ENCODE measurements around the gene CLIP1.

DNA sequence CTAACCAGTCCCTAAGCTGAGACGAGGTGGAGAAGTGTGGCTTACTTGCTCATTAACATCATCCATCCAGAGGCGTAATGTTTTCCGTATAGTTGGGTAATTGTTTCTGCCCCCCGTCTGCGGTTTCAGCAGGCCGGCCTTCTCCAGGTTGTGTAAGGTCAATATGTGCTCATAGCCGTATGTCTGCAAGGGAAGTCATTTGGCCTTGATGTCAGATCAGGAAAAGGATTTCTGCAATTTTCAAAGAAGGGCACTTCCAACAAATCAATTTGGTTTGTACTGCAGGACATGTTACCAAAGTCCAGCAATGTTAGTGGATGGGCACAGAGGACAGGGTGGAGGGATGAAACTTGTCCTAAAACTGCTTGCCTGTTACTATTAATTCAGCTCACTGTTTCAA lies 186.7 kb downstream of the CLIP1 start:
- TF ChIP-seq CTCF (IDR thresholded peaks at IDR 0.05): no peak
- TF ChIP-seq SIN3A (IDR thresholded peaks at IDR 0.05; ENCODE audit: borderline replicate concordance, low read depth, low read length): no peak
- no peak for TF ChIP-seq SMC3 (IDR thresholded peaks at IDR 0.05; ENCODE audit: low read depth, low read length)
- no peak for TF ChIP-seq RAD21 (IDR thresholded peaks at IDR 0.05; ENCODE audit: low read length)
- no peak for TF ChIP-seq FOXM1 (IDR thresholded peaks at IDR 0.05; ENCODE audit: low read depth)
- TF ChIP-seq RFX5 (IDR thresholded peaks at IDR 0.05; ENCODE audit: low read length): no peak
- TF ChIP-seq ELF1 (IDR thresholded peaks at IDR 0.05): no peak
- no peak for TF ChIP-seq YY1 (IDR thresholded peaks at IDR 0.05; ENCODE audit: low read depth)
